Caco-2 (cell line): ENCODE data around the gene C3orf52. TPM values are rescaled to one million over a fixed set of nuclear protein-coding genes. Genes with fewer than 3 reads are reported as not detected.

Experiments
- BruUV-seq: library from RNA; stranded (reverse); fragments of 400-500 nt; replicated peaks from 2 replicates; lab custom pipeline; 2021; lab: Mats Ljungman, UMichigan
- CTCF ChIA-PET: fragments of 300-600 bp; sonication (Branson Sonifier 250); formaldehyde crosslinking; loops from one replicate; lab custom pipeline; 2022; ENCODE audit warnings: antibody characterized with exemption; lab: Charles Lee
- POLR2A ChIA-PET: fragments of 300-600 bp; sonication (Branson Sonifier 250); formaldehyde crosslinking; loops from one replicate; lab custom pipeline; 2022; ENCODE audit warnings: antibody characterized with exemption; lab: Charles Lee
- DNase-seq, 2 experiments: peaks; one replicate each; pipeline versions ENCODE4 v3.0.0 to v3.0.0-alpha.2; 2020 to 2022
- H3K27me3 ChIP-seq: replicated peaks from 2 replicates; pipeline ENCODE4 v1.6.0; 2011; ENCODE audit warnings: low read length; ENCODE audit not compliant: control insufficient read depth, insufficient read depth
- H3K36me3 ChIP-seq: 2 replicates; pipeline ENCODE4 v1.5.1; 2011; ENCODE audit warnings: low read length; ENCODE audit not compliant: control insufficient read depth, insufficient read depth
- H3K4me1 ChIP-seq: fragments of 250-450 bp; sonication (Bioruptor Pico); 2 replicates; pipeline ENCODE4 v1.5.1; 2020; ENCODE audit warnings: mild to moderate bottlenecking
- H3K4me3 ChIP-seq: 2 replicates; pipeline ENCODE4 v1.5.1; 2011; ENCODE audit warnings: low read depth, mild to moderate bottlenecking, control low read depth, low read length
- H3K9me3 ChIP-seq: fragments of 250-450 bp; sonication (Bioruptor Pico); 2 replicates; pipeline ENCODE4 v1.5.1; 2020; ENCODE audit warnings: mild to moderate bottlenecking, moderate library complexity
- H3K27ac Mint-ChIP-seq: one replicate; pipeline ENCODE4 v1.8.0; 2022; ENCODE audit warnings: mixed read lengths; ENCODE audit not compliant: unreplicated experiment
- H3K27me3 Mint-ChIP-seq: one replicate; pipeline ENCODE4 v1.8.0; 2022; ENCODE audit warnings: mixed read lengths; ENCODE audit not compliant: insufficient read depth, unreplicated experiment
- H3K36me3 Mint-ChIP-seq: one replicate; pipeline ENCODE4 v1.8.0; 2022; ENCODE audit warnings: mild to moderate bottlenecking, mixed read lengths; ENCODE audit not compliant: insufficient read depth, unreplicated experiment
- H3K4me1 Mint-ChIP-seq: one replicate; pipeline ENCODE4 v1.8.0; 2022; ENCODE audit warnings: low read depth, mixed read lengths; ENCODE audit not compliant: unreplicated experiment
- H3K4me3 Mint-ChIP-seq: one replicate; pipeline ENCODE4 v1.8.0; 2022; ENCODE audit warnings: mild to moderate bottlenecking, moderate library complexity, mixed read lengths; ENCODE audit not compliant: unreplicated experiment
- H3K9me3 Mint-ChIP-seq: one replicate; pipeline ENCODE4 v1.8.0; 2022; ENCODE audit warnings: mixed read lengths; ENCODE audit not compliant: unreplicated experiment
- CTCF ChIP-seq, 2 experiments: fragments of 200-600 bp in 1 of 2; IDR thresholded peaks; 1 replicate in 1 of 2; 2 replicates in 1 of 2; pipeline versions ENCODE4 v1.5.1 to v1.8.0; 2011 to 2022; ENCODE audit warnings: antibody characterized with exemption in 1 of 2, control low read depth in 1 of 2, inconsistent platforms in 1 of 2, low read depth in 1 of 2, low read length in 1 of 2, mild to moderate bottlenecking in 1 of 2, moderate library complexity in 1 of 2; ENCODE audit not compliant: insufficient read depth in 1 of 2, severe bottlenecking in 1 of 2, unreplicated experiment in 1 of 2
- intact Hi-C: fragments of 100-400 bp; cut with micrococcal nuclease; formaldehyde crosslinking; loops from one replicate; pipeline ENCODE4 v1.10.0; 2022; ENCODE audit not compliant: unreplicated experiment
- total RNA-seq: library from RNA; stranded (reverse); gene quantifications from 2 replicates; pipeline ENCODE4 v1.2.3, GENCODE V29; 2022

The C3orf52 gene
- total RNA-seq, 1 experiment from 2014 or later: 64.5 TPM

DNA sequence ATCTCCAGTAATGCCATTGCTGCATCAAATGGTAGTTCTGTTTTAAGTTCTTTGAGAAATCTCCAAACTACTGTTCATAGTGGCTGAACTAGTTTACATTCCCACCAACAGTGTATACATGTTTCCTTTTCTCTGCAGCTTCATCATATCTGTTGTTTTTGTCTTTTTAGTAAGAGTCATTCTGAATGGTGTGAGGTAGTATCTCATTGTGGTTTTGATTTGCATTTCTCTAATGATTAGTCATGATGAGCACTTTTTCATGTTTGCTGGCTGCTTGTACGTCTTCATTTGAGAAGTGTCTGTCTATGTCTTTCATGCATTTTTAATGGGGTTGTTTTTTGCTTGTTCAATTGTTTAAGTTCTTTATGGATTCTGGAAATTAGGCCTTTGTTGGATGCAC is 57.1 kb downstream of the C3orf52 start:
- no peak for DNase-seq
- no peaks in the 10 kb centered on the region for H3K27me3 Mint-ChIP-seq
- Histone ChIP-seq H3K4me1 (no peaks in the 10 kb centered on the region), H3K36me3 (no peaks in the 10 kb centered on the region), H3K27me3 (no peaks in the 10 kb centered on the region), H3K9me3 (0 out of 2 replicates have a peak, but pooled peaks cover 2% of the 10 kb centered on the region), H3K4me3 (no peak overlapping the region)
- H3K36me3 Mint-ChIP-seq: peaks cover 6% of the 10 kb centered on the region
- CTCF ChIA-PET: no interaction called here
- POLR2A ChIA-PET: no interaction called here
- H3K4me3 Mint-ChIP-seq: no peak overlapping the region
- intact Hi-C loops: no loop called here
- H3K27ac Mint-ChIP-seq: no peak overlapping the region
- H3K4me1 Mint-ChIP-seq: no peaks in the 10 kb centered on the region
- H3K9me3 Mint-ChIP-seq: peaks cover 31% of the 10 kb centered on the region
- TF ChIP-seq CTCF (IDR thresholded peaks at IDR 0.05; ENCODE audit: insufficient read depth in 1 of 2, low read depth in 1 of 2, low read length in 1 of 2, severe bottlenecking in 1 of 2, unreplicated experiment in 1 of 2): no peak
- BruUV-seq: no TSS peak

DNA sequence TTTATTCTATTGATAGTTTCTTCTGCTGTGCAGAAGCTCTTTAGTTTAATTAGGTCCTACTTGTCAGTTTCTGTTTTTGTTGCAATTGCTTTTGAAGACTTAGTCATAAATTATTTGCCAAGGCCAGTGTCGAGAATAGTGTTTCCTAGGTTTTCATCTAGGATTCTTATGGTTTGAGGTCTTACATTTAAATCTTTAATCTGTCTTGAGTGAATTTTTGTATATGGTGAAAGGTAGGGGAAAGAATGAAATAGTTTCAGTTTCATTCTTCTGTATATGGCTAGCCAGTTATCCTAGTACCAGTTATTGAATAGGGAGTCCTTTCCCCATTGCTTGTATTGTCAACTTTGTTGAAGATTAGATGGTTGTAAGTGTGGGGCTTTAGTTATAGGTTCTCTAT is 57.5 kb downstream of the C3orf52 start:
- Histone ChIP-seq H3K9me3 (0 out of 2 replicates have a peak, but pooled peaks cover 2% of the 10 kb centered on the region), H3K4me3 (no peak overlapping the region), H3K36me3 (no peaks in the 10 kb centered on the region), H3K27me3 (no peaks in the 10 kb centered on the region), H3K4me1 (no peaks in the 10 kb centered on the region)
- H3K4me1 Mint-ChIP-seq: no peaks in the 10 kb centered on the region
- ChIA-PET CTCF (no interaction called here), POLR2A (no interaction called here)
- no peak for TF ChIP-seq CTCF (IDR thresholded peaks at IDR 0.05; ENCODE audit: insufficient read depth in 1 of 2, low read depth in 1 of 2, low read length in 1 of 2, severe bottlenecking in 1 of 2, unreplicated experiment in 1 of 2)
- no peak overlapping the region for H3K27ac Mint-ChIP-seq
- peaks cover 6% of the 10 kb centered on the region for H3K36me3 Mint-ChIP-seq
- no TSS peak for BruUV-seq
- peaks cover 33% of the 10 kb centered on the region for H3K9me3 Mint-ChIP-seq
- no peak overlapping the region for H3K4me3 Mint-ChIP-seq
- intact Hi-C loops: no loop called here
- no peak for DNase-seq
- H3K27me3 Mint-ChIP-seq: no peaks in the 10 kb centered on the region

- ChIA-PET CTCF (no interaction called here), POLR2A (no interaction called here)
Observed at GRCh38 chr3:112149136-112149535, 62.9 kb downstream of the C3orf52 start.

More at GRCh38 chr3:112149136-112149535, 62.9 kb downstream of the C3orf52 start:
- Histone ChIP-seq H3K4me3 (no peak overlapping the region), H3K9me3 (0 out of 2 replicates have a peak, but pooled peaks cover 2% of the 10 kb centered on the region), H3K27me3 (no peaks in the 10 kb centered on the region), H3K4me1 (peaks cover 7% of the 10 kb centered on the region; the same call in 1 of the 2 replicates), H3K36me3 (no peaks in the 10 kb centered on the region)
- no peak for TF ChIP-seq CTCF (IDR thresholded peaks at IDR 0.05; ENCODE audit: insufficient read depth in 1 of 2, low read depth in 1 of 2, low read length in 1 of 2, severe bottlenecking in 1 of 2, unreplicated experiment in 1 of 2)
- no peak for DNase-seq
- H3K27me3 Mint-ChIP-seq: no peaks in the 10 kb centered on the region
- intact Hi-C loops: no loop called here
- peaks cover 33% of the 10 kb centered on the region for H3K9me3 Mint-ChIP-seq
- no peak overlapping the region for H3K27ac Mint-ChIP-seq
- H3K36me3 Mint-ChIP-seq: no peaks in the 10 kb centered on the region
- H3K4me3 Mint-ChIP-seq: no peak overlapping the region
- BruUV-seq: no TSS peak
- H3K4me1 Mint-ChIP-seq: no peaks in the 10 kb centered on the region
